Mucosa of rectum (tissue), 2 donors: ENCODE measurements around the gene FOXA2.

Experiments
- H3K27ac ChIP-seq, 2 donors: one replicate each; pipeline ENCODE4 v1.7.0; 2013; ENCODE audit warnings: inconsistent platforms in 2 of 2, low read depth in 2 of 2, low read length in 2 of 2
- H3K27me3 ChIP-seq, 2 donors: one replicate each; pipeline ENCODE4 v1.7.0; 2013; ENCODE audit warnings: low read length in 2 of 2; ENCODE audit not compliant: control insufficient read depth in 2 of 2, insufficient read depth in 2 of 2
- H3K36me3 ChIP-seq, 2 donors: one replicate each; pipeline ENCODE4 v1.7.0; 2013; ENCODE audit warnings: low read length in 2 of 2; ENCODE audit not compliant: control insufficient read depth in 2 of 2, insufficient read depth in 2 of 2
- H3K4me1 ChIP-seq, 2 donors: one replicate each; pipeline ENCODE4 v1.7.0; 2013; ENCODE audit warnings: low read length in 2 of 2, mild to moderate bottlenecking in 1 of 2; ENCODE audit not compliant: control insufficient read depth in 2 of 2, insufficient read depth in 2 of 2
- H3K4me3 ChIP-seq, 2 donors: one replicate each; pipeline ENCODE4 v1.7.0; 2013; ENCODE audit warnings: low read length in 2 of 2
- H3K9ac ChIP-seq, 2 donors: one replicate each; pipeline ENCODE4 v1.7.0; 2013; ENCODE audit warnings: low read length in 2 of 2, low read depth in 1 of 2, mild to moderate bottlenecking in 1 of 2
- H3K9me3 ChIP-seq, 2 donors: one replicate each; pipeline ENCODE4 v1.7.0; 2013; ENCODE audit warnings: low read length in 2 of 2; ENCODE audit not compliant: control insufficient read depth in 2 of 2
- donor health status: healthy.
- donor health status: Normal muscosa, but diverticular disease.

Gene FOXA2

DNA sequence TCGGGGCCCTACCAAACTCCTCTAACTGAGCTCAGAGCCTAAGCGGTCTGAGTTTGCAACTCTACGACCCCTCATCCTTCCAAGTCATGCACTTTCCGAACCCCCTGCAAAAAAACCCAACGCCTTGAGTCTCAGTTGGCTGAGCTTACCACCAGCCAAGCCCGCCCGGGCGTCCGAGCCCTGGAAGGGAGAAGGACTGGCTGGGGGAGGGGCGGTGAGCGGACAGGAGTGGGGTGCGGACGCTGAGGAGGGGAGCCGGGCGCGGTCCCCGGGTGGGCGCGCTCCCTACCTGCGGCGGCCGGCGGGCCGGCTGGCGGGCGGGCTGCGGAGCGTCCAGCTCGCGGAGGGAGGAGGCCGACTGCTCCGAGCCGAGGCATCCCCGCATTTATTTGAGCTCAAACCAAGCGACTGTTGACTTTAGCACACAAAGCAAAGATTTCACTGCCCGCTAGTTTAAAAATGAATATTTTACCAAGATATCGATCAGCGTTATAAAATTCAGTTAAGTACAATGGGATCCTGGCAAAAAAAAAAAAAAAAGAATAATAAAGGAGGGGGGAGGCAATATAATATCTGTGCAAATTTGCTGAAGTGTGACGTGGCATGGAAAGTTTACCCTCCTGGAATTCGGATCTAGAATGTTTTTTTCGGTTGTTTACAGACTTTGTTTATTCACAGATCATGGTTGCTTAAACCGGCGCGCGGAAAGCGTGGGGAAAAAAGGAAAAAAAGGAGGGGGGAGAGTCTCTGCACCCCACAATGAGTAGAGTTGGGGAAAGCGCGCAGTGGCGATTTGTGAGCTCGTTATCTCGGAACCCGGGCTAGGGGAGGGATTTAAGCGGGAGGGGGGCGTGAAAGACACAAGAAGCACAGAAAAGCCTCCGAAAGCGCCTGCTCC lies 5.9 kb downstream of the FOXA2 start:
- Histone ChIP-seq H3K9ac (peak overlapping the region; percentile 32 to 85), H3K27ac (peak overlapping the region; percentile 61 to 84), H3K4me3 (peak overlapping the region; percentile 55 to 65), H3K9me3 (no peaks in the 10 kb centered on the region), H3K27me3 (peaks cover 7 to 20% of the 10 kb centered on the region in 2 donors), H3K4me1 (peaks cover 11 to 31% of the 10 kb centered on the region in 2 donors), H3K36me3 (no peaks in the 10 kb centered on the region)

- peak overlapping the region; percentile 61 to 84 for H3K27ac ChIP-seq
Observed at GRCh38 chr20:22577515-22578220, 6.7 kb downstream of the FOXA2 start.

DNA sequence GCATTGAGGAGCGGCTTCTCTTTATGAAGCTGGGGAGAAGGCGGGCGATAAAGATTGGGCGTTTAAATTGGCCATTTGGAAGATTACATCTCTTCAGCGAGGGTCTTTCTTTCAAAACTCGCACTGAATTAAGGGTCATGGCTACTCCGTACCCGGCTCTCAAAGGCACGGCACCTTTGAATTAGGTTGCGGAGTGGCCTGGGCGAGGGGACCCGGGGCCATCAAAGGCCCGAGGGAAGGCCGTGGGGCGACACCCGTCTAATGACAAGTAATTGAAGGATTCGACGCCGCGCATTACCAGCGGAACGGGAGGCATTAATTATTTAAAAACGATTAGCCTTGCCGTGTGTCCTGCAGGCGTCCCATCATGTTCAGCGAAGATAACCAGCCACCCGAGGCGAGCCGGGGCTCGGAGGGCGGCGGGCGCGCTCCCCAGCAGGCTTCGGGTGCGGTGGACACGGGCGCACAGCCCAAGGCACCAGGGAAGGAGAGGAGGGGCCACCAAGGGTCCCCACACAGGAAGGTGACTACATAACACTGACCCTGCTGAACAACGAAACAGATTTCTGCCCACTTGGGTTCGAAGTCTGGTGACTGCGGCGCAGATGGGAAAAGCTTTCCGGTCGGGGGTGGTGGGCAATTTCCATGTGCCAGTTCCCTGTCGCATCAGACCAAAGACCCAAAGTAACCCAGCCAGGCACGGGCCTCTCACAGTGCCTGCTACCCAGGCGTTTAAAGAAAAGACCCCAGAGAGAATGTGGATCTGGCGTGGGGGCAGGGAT lies 7.4 kb downstream of the FOXA2 start:
- Histone ChIP-seq H3K27ac (peak overlapping the region; percentile 61 to 84), H3K4me3 (peak overlapping the region; percentile 55 to 65), H3K27me3 (peaks cover 7 to 22% of the 10 kb centered on the region in 2 donors)

More at GRCh38 chr20:22577515-22578220, 6.7 kb downstream of the FOXA2 start:
- H3K4me3 ChIP-seq: peak overlapping the region; percentile 55 to 65
- peaks cover 7 to 20% of the 10 kb centered on the region in 2 donors for H3K27me3 ChIP-seq
- H3K9ac ChIP-seq: peak overlapping the region; percentile 26 to 85
- no peaks in the 10 kb centered on the region for H3K9me3 ChIP-seq
- no peaks in the 10 kb centered on the region for H3K36me3 ChIP-seq
- peaks cover 11 to 31% of the 10 kb centered on the region in 2 donors for H3K4me1 ChIP-seq

DNA sequence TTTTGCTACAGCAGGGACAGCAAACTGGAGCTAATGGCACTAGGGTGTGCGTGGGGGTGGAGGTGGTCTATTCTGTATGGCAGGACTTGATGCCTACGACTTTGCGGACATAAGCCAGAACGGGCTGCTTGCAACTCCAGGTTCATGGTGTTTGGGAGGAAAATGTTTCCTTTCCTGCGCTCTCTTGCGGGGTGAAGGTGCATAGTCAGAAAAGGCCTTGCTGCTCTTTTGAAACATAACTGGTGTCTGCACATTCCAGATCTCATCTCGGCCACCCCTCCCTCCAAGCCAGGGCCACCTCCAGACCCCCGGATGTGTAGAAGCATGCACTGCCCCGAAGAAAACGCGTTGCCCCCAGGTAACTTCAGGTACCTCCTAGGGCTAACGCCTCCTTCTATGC lies 8.1 kb downstream of the FOXA2 start:
- peaks cover 7 to 28% of the 10 kb centered on the region in 2 donors for H3K4me1 ChIP-seq
- no peaks in the 10 kb centered on the region for H3K36me3 ChIP-seq
- no peak overlapping the region for H3K4me3 ChIP-seq
- peak overlapping the region in 1 of 2 donors; percentile 1 for H3K9ac ChIP-seq
- peaks cover 10 to 24% of the 10 kb centered on the region in 2 donors for H3K27me3 ChIP-seq
- H3K27ac ChIP-seq: peak overlapping the region in 1 of 2 donors; percentile 84
- no peaks in the 10 kb centered on the region for H3K9me3 ChIP-seq

More for the DNA sequence above, 7.4 kb downstream of the FOXA2 start:
- Histone ChIP-seq H3K9ac (peak overlapping the region in 1 of 2 donors; percentile 85), H3K4me1 (peaks cover 7 to 31% of the 10 kb centered on the region in 2 donors), H3K9me3 (no peaks in the 10 kb centered on the region), H3K36me3 (no peaks in the 10 kb centered on the region)

DNA sequence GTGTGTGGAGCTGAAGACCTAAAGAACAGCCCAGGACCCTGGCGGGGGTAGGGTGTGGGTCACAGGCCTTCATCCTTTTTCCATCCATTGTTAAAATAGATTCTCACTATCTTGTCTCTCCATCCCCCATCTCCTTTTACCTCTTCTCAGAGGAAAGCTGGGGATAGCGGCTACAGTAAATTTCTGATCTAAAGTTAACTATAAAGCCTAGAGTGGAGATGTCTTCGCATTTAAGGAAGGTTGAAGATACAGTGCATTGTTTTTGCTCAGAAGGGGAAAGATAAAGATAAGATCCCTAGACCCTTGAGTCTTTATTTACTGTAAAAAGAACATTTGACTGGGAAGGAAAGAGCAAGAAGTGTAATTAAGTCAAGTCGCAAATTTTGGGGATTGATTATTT lies 8.6 kb downstream of the FOXA2 start:
- peaks cover 7 to 28% of the 10 kb centered on the region in 2 donors for H3K4me1 ChIP-seq
- no peaks in the 10 kb centered on the region for H3K9me3 ChIP-seq
- H3K9ac ChIP-seq: no peak overlapping the region
- H3K27me3 ChIP-seq: peaks cover 10 to 24% of the 10 kb centered on the region in 2 donors
- H3K27ac ChIP-seq: peak overlapping the region in 1 of 2 donors; percentile 44
- H3K36me3 ChIP-seq: no peaks in the 10 kb centered on the region
- H3K4me3 ChIP-seq: no peak overlapping the region

- peak overlapping the region in 1 of 2 donors; percentile 27 for H3K9ac ChIP-seq
- peaks cover 10 to 24% of the 10 kb centered on the region in 2 donors for H3K27me3 ChIP-seq
- H3K36me3 ChIP-seq: no peaks in the 10 kb centered on the region
- H3K4me3 ChIP-seq: peak overlapping the region in 1 of 2 donors; percentile 15
- peak overlapping the region in 1 of 2 donors; percentile 11 for H3K27ac ChIP-seq
- peaks cover 7 to 23% of the 10 kb centered on the region in 2 donors for H3K4me1 ChIP-seq
- no peaks in the 10 kb centered on the region for H3K9me3 ChIP-seq
Observed at GRCh38 chr20:22575087-22575721, 9.2 kb downstream of the FOXA2 start.

DNA sequence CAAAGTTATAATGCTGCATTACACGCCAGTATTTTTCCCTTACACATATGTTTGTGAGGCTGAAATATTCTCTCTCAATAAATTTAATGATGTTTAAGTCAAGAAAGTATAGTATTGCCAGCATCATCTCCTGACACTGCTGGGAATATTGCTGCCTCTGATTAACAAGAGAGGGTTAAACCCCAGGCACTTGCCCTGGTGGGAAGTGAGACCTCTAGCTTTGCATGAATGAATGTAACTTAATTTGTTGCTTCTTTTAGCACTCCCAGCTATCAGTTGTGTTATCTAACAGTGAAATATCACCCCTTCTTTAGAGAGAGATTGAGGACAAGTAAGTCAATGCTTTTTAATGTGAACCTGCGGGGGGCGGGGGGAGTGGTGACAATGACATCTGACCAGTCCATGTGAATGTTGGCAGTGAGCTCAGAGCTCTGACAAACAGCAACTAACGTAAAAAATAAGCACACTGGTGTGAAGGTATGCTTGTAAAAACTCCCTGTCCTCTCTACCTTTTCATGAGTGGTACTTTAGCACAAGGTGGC lies 9.8 kb downstream of the FOXA2 start:
- H3K27ac ChIP-seq: peak overlapping the region in 1 of 2 donors; percentile 11
- no peaks in the 10 kb centered on the region for H3K36me3 ChIP-seq
- H3K27me3 ChIP-seq: peaks cover 10 to 24% of the 10 kb centered on the region in 2 donors
- peaks cover 7 to 20% of the 10 kb centered on the region in 2 donors for H3K4me1 ChIP-seq
- peak overlapping the region in 1 of 2 donors; percentile 15 for H3K4me3 ChIP-seq
- H3K9me3 ChIP-seq: no peaks in the 10 kb centered on the region
- peak overlapping the region in 1 of 2 donors; percentile 27 for H3K9ac ChIP-seq

GRCh38 chr20:22572491-22572890 lies 11.9 kb downstream of the FOXA2 start:
- H3K27me3 ChIP-seq: peaks cover 5 to 13% of the 10 kb centered on the region in 2 donors
- H3K9me3 ChIP-seq: no peaks in the 10 kb centered on the region
- no peaks in the 10 kb centered on the region for H3K36me3 ChIP-seq
- no peak overlapping the region for H3K9ac ChIP-seq
- H3K4me3 ChIP-seq: no peak overlapping the region
- H3K27ac ChIP-seq: no peak overlapping the region
- H3K4me1 ChIP-seq: peaks cover under 1 to 8% of the 10 kb centered on the region in 2 donors

DNA sequence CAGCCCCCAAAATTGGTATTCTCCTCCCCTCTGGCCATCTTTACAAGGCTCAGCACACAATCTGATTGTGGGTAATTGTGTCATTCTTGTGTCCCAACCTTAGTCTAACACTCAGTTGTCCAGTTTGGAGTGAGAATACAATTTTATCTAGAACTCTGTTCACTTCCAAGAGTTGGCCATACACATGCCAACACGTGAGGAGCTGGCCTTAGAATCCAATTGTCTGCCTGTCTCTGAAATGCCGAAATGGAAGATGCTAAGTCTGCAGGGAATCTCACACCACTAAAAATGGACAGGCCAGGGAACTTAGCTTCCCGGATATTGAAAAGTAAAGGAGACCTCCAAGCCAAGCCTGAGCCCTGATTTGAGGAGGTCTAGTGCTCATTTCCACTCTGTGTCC lies 12.3 kb downstream of the FOXA2 start:
- Histone ChIP-seq H3K9ac (no peak overlapping the region), H3K9me3 (no peaks in the 10 kb centered on the region), H3K4me1 (peaks cover 0 to 8% of the 10 kb centered on the region in 2 donors), H3K27ac (no peak overlapping the region), H3K27me3 (peaks cover 5 to 13% of the 10 kb centered on the region in 2 donors), H3K4me3 (no peak overlapping the region), H3K36me3 (no peaks in the 10 kb centered on the region)
